MCF 10A (cell line): ENCODE data around the gene CAPN15. TPM values are rescaled to one million over a fixed set of nuclear protein-coding genes. Genes with fewer than 3 reads are reported as not detected.
"Not testable (repeated sequence)": the region's sequence is repeated elsewhere in the genome, so short reads cannot be mapped to it uniquely, and the experiment has no call there.

Experiments
- BruUV-seq: library from RNA; stranded (reverse); fragments of 400-500 nt; replicated peaks from 2 replicates; lab custom pipeline; 2021; lab: Mats Ljungman, UMichigan
- CTCF ChIA-PET: fragments of 300-600 bp; sonication (Branson Sonifier 250); formaldehyde crosslinking; extraction: SDS; loops from one replicate; lab custom pipeline; 2021; ENCODE audit warnings: antibody characterized with exemption, inconsistent platforms; lab: Yijun Ruan, JAX
- POLR2A ChIA-PET: fragments of 300-600, 350-650 bp; sonication (Branson Sonifier 250); formaldehyde crosslinking; extraction: SDS; loops from one replicate; lab custom pipeline; 2020; ENCODE audit warnings: antibody characterized with exemption, inconsistent platforms; lab: Yijun Ruan, JAX
- DNase-seq: peaks from one replicate; pipeline ENCODE4 v3.0.0-alpha.2; 2018; ENCODE audit not compliant: unreplicated experiment
- H3K27ac Mint-ChIP-seq: one replicate; pipeline ENCODE4 v1.8.0; 2022; ENCODE audit warnings: mild to moderate bottlenecking, low read depth, mixed read lengths; ENCODE audit not compliant: unreplicated experiment
- H3K27me3 Mint-ChIP-seq: one replicate; pipeline ENCODE4 v1.8.0; 2022; ENCODE audit warnings: mixed read lengths; ENCODE audit not compliant: insufficient read depth, unreplicated experiment
- H3K36me3 Mint-ChIP-seq: one replicate; pipeline ENCODE4 v1.8.0; 2022; ENCODE audit warnings: mild to moderate bottlenecking, moderate library complexity, mixed read lengths; ENCODE audit not compliant: insufficient read depth, unreplicated experiment
- H3K4me1 Mint-ChIP-seq: one replicate; pipeline ENCODE4 v1.8.0; 2022; ENCODE audit warnings: mixed read lengths; ENCODE audit not compliant: insufficient read depth, unreplicated experiment
- H3K4me3 Mint-ChIP-seq: one replicate; pipeline ENCODE4 v1.8.0; 2022; ENCODE audit warnings: mild to moderate bottlenecking, moderate library complexity, mixed read lengths; ENCODE audit not compliant: unreplicated experiment
- H3K9me3 Mint-ChIP-seq: one replicate; pipeline ENCODE4 v1.8.0; 2022; ENCODE audit warnings: mixed read lengths; ENCODE audit not compliant: unreplicated experiment
- intact Hi-C: fragments of 100-400 bp; cut with micrococcal nuclease; formaldehyde crosslinking; loops from 2 replicates; pipeline ENCODE4 v1.14.1; 2022
- total RNA-seq: library from RNA; stranded (reverse); gene quantifications from 2 replicates; pipeline ENCODE4 v1.2.3, GENCODE V29; 2022
- TF ChIP-seq, protein P1 (sequence below): fragments of 200-600 bp; IDR thresholded peaks from one replicate; pipeline ENCODE4 v1.8.0; 2022; ENCODE audit warnings: antibody characterized with exemption, mild to moderate bottlenecking; ENCODE audit not compliant: unreplicated experiment

Gene CAPN15
- total RNA-seq, 1 experiment from 2014 or later, result 81.1 TPM

DNA sequence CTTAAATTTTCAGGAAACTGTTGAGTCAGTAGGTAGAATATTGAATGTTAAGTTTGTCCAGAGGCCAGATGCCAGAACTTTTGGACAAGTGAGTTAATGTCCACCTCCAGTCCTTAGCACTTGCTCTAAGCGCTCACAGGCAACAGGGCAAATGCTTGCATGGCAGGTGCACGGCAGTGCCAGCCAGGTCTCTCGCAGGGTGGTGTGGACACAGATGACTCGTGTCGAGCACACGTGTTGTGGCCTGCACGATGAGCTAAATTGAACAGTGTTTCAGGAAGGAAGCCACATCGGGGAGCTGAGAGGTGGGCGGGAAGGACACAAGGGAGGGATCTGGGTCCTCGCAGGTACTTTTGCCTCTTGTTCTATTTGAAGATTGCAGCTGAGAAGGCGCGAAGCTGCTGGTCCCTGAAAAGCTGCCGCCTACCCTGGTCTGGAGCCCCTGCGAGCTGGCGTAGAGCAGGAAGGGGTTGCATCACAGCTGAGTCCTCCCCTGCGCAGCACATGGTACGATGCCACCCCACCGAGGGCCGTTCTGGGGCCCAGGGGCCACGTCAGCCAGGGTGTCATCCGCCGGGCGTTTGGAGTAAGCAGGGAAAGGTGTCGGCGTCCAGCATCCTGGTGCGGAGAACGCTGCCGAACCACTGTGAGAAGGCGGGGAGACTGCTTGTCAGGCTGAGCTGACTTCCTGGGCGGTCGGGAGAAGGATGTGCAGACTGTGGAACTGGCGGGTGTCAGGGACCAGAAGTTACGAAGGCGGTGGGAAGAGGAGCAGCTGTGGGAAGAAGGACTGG, 68.6 kb downstream of the CAPN15 start:
- no peak for DNase-seq
- ChIA-PET POLR2A (interaction anchor here (0.8 to 1.4 kb wide), 2 partner anchors 26 to 40 kb away, joined by 3 to 4 read pairs; partner anchors contain the start of gene METTL26), CTCF (interaction anchor here (0.6 to 1.3 kb wide), 2 partner anchors 14 to 388 kb away, joined by 3 to 4 read pairs; no protein-coding TSS in a partner anchor)
- intact Hi-C loops, result no loop called here
- BruUV-seq, result no TSS peak
- peaks cover 47% of the 10 kb centered on the region for H3K4me1 Mint-ChIP-seq
- TF ChIP-seq, protein P1, sequence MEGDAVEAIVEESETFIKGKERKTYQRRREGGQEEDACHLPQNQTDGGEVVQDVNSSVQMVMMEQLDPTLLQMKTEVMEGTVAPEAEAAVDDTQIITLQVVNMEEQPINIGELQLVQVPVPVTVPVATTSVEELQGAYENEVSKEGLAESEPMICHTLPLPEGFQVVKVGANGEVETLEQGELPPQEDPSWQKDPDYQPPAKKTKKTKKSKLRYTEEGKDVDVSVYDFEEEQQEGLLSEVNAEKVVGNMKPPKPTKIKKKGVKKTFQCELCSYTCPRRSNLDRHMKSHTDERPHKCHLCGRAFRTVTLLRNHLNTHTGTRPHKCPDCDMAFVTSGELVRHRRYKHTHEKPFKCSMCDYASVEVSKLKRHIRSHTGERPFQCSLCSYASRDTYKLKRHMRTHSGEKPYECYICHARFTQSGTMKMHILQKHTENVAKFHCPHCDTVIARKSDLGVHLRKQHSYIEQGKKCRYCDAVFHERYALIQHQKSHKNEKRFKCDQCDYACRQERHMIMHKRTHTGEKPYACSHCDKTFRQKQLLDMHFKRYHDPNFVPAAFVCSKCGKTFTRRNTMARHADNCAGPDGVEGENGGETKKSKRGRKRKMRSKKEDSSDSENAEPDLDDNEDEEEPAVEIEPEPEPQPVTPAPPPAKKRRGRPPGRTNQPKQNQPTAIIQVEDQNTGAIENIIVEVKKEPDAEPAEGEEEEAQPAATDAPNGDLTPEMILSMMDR, result no peak
- no peaks in the 10 kb centered on the region for H3K9me3 Mint-ChIP-seq
- peaks cover 49% of the 10 kb centered on the region for H3K36me3 Mint-ChIP-seq
- H3K27ac Mint-ChIP-seq, result peak overlapping the region; percentile 80
- H3K27me3 Mint-ChIP-seq, result no peaks in the 10 kb centered on the region
- H3K4me3 Mint-ChIP-seq, result no peak overlapping the region

DNA sequence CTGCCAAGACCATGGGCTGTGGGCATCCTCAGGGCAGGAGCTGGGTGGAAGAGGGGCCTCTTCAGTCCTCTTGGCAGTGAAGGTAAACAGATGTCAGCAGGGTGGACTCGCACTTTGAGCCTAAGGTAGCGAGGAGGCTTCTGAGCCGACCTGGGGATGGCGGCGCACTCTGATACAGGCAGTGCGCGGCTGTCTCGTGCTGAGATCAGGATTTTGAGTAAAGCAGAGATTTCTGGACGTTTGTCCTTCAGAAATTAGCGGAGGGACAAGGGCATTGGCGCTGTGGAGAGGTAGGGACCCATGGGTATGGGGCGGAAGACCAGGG, 69.2 kb downstream of the CAPN15 start:
- Mint-ChIP-seq H3K27ac (peak overlapping the region; percentile 80), H3K4me3 (no peak overlapping the region), H3K4me1 (peaks cover 44% of the 10 kb centered on the region), H3K9me3 (no peaks in the 10 kb centered on the region), H3K36me3 (peaks cover 47% of the 10 kb centered on the region), H3K27me3 (no peaks in the 10 kb centered on the region)
- ChIA-PET CTCF (interaction anchor here (1.3 kb wide), 1 partner anchor 13 kb away, joined by 4 read pairs; no protein-coding TSS in a partner anchor), POLR2A (interaction anchor here (0.8 to 1.4 kb wide), 2 partner anchors 26 to 40 kb away, joined by 3 to 4 read pairs; partner anchors contain the start of gene METTL26)
- DNase-seq, result no peak
- TF ChIP-seq, protein P1, result no peak
- no TSS peak for BruUV-seq
- intact Hi-C loops, result no loop called here

DNA sequence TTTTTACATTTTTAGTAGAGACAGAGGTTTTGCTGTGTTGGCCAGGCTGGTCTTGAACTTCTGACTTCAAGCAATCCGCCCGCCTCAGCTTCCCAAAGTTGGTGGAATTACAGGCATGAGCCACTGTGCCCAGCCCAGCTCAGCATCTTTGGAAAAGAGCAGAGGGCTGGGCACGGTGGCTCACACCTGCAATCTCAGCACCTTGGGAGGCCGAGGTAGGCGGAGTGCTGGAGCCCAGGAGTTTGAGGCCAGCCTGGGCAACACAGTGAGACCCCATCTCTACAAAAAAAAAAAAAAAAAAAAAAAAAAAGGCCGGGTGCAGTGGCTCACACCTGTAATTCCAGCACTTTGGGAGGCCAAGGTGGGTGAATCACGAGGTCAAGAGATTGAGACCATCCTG, 70.1 kb downstream of the CAPN15 start:
- CTCF ChIA-PET, POLR2A ChIA-PET, BruUV-seq, DNase-seq, H3K27me3 Mint-ChIP-seq, H3K4me3 Mint-ChIP-seq, intact Hi-C loops, H3K9me3 Mint-ChIP-seq, H3K27ac Mint-ChIP-seq: not testable (repeated sequence)
- Mint-ChIP-seq H3K36me3 (peaks cover 49% of the 10 kb centered on the region), H3K4me1 (peaks cover 35% of the 10 kb centered on the region)

DNA sequence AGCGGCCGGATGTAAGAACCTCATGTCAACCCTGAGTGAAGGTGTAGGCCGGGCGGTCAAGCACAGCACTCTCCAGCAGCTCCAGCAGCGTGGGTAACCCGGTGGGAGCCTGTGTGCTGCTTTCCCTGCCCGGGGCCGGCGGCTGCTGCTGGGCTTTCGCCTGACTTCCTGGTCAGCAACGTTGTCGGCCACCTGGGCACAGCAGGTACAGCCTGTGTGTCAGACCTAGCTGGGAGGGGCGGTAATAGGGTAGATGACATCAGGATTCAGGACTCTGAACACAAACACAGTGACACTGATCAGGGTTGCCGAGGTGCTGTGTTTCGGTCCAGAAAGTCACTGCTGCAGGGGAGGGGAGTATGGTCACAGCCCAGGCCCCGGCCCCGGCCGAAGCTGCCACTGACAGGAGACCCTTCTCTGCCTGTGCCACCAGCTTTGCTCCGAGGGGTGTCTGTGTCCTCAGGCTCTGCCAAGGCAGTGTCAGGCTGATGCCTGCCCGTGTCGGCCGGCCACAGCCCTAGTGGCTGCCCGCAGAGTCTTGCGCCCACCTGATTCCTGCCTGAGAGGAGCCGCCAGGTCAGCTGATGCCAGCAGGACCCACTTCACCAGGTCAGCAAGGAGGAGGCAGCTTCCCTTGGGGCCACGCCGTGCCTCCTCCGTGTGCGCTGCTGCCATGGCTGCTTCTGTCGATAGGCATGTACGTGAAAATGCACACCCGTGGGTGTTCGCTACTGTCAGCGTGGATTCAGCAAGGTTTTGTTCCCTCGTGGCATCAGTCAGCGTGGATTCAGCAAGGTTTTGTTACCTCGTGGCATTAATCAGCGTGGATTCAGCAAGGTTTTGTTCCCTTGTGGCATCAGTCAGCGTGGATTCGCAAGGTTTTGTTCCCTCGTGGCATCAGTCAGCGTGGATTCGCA, 71.6 kb downstream of the CAPN15 start:
- CTCF ChIA-PET, result no interaction called here
- Mint-ChIP-seq H3K4me3 (no peak overlapping the region), H3K4me1 (peaks cover 20% of the 10 kb centered on the region), H3K27me3 (no peaks in the 10 kb centered on the region), H3K27ac (no peak overlapping the region), H3K36me3 (peaks cover 48% of the 10 kb centered on the region), H3K9me3 (no peaks in the 10 kb centered on the region)
- BruUV-seq, result no TSS peak
- intact Hi-C loops, result no loop called here
- POLR2A ChIA-PET, result interaction anchor here (1.1 kb wide), 1 partner anchor 11 kb away, joined by 3 read pairs; no protein-coding TSS in a partner anchor
- no peak for DNase-seq
- TF ChIP-seq, protein P1, result no peak
